GM21528 (cell line): ENCODE measurements around the gene PLAC8L1.

Source experiments
- ATAC-seq: cut with Tn5 transposase; IDR thresholded peaks from one replicate; pipeline ENCODE4 v1.9.1; 2021; ENCODE audit warnings: mild to moderate bottlenecking, moderate library complexity; ENCODE audit not compliant: unreplicated experiment, low FRiP score

PLAC8L1 gene

DNA sequence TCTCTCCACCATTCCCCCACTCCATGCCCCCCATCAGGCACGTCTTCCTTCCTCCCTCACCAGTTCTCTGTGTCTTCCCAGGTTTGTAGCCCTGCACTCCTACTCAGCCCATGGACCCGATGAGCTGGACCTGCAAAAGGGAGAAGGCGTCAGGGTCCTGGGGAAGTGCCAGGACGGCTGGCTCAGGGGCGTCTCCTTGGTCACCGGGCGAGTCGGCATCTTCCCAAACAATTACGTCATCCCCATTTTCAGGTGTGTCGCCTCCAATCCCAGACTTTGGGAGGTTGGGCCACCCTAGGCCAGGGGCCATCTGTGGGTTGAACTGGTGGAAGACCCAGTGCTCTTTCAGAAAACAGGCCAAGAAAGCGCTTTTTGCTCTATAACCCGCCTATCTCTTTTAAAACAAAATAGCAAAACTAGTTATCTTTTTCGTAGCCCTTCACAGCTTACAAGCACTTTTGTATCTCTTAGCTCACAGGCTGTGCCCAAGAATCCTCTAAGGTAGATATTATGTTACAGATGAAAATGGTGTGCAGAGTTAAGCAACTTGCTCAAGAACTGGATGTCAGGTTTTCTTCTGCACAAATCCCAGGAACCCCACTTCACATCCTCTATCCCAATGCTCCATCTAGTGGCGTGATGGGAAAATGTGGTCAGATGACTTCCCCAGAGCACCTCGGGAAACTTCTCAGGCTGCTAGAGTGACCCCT, 56.2 kb downstream of the PLAC8L1 start:
- ATAC-seq = no peak

DNA sequence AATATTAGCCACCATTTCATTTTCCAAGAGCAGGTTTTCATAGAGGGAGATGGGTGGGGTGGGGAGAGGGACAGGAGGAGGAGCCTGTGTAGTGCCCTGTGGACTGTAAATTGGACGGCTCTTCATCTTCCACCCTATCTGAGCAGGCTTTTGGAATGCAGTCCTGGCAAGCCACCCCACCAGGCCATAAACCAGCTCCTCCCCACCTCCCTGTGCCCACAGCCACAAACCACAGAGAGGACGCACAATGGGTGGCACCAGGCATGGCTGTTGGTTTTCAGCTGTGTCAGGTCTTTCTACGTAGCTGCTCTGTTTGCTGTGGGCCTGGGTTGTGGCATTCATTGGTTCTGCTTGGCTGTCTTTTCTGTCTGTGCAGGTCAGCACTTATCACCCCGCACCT, 58.0 kb downstream of the PLAC8L1 start:
- ATAC-seq = no peak

DNA sequence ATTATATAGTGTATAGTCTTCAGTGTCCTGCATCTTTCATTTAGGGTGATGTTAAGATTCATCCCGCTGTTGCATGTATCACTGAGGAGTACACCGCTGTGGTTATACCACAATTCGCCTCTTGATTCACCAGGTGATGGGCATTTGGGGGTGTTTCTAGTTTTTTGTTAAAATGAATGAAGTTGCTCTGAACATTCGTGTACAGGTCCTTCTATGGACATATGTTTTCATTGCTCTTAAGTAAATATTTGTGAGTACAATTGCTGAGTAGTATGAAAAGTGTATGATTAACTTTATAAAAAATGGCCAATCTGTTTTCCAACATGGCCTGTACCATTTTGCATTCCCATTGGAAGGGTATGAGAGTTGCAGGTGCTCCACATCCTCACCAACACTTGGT, 61.7 kb downstream of the PLAC8L1 start:
- no peak for ATAC-seq

DNA sequence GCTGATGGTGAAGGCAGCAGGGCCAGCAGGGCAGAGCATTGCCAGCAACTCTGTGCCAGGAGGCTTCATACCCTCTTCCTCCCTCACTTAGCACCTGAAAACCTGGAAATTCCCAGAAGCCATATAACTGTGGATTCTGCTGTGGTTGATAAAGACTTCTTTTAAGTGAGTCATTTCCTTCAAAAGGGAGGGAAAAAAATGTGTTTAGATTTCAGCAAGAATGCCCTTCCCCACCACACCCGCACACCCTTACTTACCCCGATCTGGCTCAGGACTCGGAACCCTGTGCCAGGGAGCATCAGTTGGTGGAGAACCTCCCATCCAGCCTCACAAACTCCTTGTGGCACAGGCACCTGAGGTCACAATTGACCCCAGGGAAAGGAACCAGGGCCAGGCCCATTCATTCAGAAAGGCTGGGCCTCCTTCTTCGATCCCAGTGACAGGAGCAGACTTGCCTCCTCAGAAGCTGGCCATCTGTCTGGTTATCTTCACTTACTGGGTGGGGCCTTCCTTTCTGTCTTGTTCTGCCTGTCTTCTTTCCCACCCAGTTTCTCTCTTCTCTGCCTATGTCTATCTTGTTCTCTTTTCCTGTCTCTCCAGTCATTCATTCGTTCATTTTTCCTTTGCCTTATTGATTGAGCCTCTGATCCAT, 62.6 kb downstream of the PLAC8L1 start:
- ATAC-seq = no peak

DNA sequence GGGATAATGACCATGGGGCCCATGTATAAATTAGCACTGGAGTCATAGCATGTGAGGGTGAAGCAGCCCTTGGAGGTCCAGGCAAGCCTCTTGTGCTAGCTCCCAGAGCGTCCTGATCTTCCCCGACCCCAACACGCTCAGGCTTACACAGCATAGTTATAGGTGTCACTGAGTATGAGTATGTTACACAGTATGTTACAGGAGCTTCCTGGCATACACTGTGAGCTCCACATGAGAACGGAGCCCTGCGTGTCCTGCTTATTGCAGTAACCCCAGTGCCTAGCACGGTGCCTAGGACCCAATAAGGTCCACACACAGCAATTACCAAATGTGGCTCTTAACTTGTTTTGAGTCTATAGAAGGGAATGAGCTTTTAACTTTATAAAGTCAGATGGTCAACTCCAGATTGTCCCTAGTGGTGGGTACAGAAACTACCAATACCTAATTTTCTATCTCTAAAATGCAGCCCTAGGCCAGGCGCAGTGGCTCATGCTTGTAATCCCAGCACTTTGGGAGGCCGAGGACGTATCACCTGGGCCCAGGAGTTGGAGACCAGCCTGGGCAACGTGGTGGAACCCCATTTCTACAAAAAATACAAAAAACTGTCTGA, 64.1 kb downstream of the PLAC8L1 start:
- no peak for ATAC-seq

DNA sequence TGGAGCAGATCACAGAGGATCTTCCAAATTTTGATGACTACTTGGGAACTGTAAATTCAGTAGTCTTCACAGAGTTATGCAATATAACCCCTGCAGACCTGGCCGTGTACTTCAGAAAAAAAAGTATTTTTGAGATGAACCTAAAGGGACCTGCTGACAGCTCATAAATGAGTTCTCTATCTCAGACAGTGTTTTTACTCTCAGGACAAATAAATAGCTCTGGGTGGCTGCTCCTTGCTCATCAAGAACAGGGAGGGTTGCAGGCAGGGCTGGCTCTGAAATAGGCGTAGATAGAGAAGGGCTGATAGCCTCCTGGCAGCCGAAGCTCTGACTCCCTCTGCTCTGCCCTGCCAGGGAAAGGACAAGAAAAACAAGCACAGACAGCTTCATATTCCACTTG, 64.8 kb downstream of the PLAC8L1 start:
- no peak for ATAC-seq

DNA sequence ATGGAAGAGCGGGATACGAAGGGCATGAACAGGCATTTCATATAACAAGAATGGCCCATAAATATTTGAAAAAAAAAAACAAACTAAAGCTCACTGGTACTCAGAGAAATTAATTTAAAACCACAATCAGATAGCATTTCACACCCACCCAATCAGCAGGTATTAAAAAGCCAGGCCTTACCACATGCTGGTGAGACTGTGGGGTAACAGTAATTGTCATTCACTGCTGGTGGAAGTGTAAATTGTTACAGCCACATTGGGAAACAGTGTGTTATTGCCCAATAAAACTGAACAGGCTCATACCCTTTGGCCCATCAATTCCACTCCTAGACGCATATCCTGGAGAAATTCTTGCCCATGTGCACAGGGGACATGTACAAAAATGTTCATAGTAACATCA, 66.0 kb downstream of the PLAC8L1 start:
- no peak for ATAC-seq

DNA sequence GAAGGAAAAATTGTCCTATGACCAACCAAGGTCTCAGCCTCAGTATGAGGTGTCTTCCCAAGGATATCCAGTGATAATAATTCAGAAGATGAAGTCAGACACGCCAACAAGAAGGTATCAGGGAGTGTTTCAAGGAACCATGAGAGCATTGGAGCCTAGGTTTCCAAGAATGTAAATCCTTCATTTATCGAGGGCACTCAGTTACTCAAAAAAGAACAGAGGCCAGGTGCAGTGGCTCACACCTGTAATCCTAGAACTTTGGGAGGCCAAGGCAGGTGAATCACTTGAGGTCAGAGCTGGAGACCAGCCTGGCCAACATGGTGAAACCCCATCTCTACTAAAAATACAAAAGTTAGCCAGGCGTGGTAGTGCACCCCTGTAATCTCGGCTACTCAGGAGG, 70.8 kb downstream of the PLAC8L1 start:
- ATAC-seq = no peak
